Inflammatory macrophage (primary cell): ENCODE measurements around the gene SPTLC2.

Source experiments
- DNase-seq, 2 donors: peaks; one replicate each; pipeline ENCODE4 v3.0.0-alpha.2; 2020 to 2022

SPTLC2 gene

GRCh38 chr14:77622366-77622961 lies 6.0 kb upstream of the SPTLC2 start:
- no peak for DNase-seq

DNA sequence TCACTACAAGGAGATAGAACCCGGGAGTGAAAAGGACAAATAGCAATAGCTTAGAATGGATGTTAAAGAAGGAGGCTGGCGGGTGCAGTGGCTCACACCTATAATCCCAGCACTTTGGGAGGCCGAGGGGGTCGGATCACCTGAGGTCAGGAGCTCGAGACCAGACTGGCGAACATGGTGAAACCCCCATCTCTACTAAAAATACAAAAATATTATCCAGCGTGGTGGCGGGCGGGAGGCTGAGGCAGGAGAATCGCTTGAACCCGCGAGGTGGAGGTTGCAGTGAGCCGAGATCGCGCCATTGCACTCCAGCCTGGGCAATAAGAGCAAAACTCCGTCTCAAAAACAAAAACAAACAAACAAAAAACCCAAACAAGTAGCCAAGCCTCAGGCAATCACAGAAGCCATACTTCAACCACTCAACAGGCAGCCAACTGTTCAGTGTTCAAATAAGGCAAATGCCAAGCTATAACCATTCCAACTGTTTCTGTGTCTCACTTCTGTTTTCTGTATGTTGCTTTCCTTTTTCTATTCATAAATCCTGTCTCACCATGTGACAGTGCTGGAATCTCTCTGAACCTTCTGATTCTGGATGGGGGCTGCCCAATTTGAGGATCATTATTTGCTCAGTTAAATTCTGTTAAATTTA lies 3.9 kb upstream of the SPTLC2 start:
- DNase-seq, result no peak

DNA sequence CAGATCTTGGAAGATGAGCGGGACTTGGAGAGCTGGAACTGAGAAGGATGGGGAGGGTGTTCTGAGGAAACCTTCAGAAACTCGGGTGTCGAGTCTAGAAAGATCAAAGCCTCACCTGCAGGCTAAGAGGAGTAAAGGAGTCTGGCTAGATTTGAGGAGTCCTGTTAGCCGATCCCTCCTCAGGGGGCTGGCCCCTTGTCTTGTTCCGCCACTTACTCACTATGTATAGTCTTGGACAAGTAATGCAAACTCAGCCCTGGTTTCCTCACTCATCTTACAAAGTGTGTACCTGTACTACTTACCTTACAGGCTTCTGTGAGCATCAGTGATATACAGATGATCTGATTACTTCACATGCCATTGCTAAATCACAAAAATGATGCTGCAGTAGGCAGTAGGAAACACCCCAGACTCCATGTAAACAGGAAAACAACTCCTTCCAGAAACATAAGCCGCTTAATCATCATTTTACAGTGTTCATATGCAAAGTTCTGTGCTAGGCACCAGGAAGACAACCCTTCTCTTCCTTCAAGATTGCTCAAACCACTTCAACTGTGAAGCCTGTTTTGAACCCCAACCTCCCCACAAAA lies 2.0 kb upstream of the SPTLC2 start:
- no peak for DNase-seq

DNA sequence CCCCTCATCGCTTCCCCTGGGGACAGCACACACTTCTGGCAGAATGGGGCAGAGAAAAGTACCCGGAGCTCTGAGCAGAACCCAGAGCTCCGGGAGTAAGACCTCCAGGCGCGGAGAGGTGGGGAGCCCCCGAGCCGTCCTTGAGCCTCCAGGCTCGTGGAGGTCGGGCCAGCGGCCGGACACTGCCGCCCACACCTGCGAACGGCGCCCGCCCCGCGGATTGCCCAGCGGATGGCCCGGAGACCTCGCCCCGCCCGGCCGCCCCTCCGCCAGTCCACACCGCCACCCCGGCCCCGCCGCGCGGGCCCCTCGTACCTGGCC lies 344 bp downstream of the SPTLC2 start:
- no peak for DNase-seq

GRCh38 chr14:77615361-77616132 lies 890 bp downstream of the SPTLC2 start:
- no peak for DNase-seq

DNA sequence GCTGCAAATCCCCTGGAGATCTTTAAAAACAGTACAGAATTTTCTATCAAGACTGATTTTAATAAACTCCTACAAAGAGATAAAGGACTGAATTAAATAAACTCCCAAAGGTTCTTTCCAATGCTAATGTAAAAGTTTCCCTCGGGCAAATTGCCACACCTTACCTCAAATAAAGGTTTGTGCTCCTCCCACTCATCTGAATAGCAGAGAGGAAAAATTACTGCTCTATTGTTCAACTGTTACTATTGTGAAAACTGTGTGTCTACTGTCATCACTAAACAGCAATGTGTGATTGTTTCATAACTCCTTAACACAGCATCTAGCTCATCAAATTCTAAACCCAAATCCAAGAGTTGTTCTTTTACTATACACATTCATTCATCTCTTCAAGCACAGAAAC lies 3.2 kb downstream of the SPTLC2 start:
- DNase-seq, result peak in 1 of 2 donors; percentile 56

- DNase-seq, result no peak
These were observed 4.3 kb downstream of the SPTLC2 start for GRCh38 chr14:77612011-77612620.

DNA sequence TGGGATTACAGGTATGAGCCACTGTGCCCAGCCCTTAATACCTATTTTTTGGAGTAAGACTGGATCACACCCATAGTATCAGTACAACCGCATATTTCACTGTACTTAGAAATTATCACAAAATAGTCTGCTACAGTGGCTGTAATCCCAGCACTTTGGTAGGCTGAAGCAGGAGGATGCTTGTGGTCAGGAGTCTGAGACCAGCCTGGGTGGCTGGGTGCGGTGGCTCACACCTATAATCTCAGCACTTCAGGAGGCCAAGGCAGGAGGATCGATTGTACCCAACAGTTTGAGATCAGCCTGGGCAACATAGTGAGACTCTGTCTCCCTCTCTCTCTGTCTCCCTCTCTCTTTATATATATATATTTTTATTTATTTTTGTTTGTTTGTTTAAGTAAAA lies 5.9 kb downstream of the SPTLC2 start:
- no peak for DNase-seq

GRCh38 chr14:77609922-77610321 lies 6.5 kb downstream of the SPTLC2 start:
- DNase-seq, result no peak

GRCh38 chr14:77607741-77608302 lies 8.6 kb downstream of the SPTLC2 start:
- DNase-seq, result peak; percentile 11 to 21

DNA sequence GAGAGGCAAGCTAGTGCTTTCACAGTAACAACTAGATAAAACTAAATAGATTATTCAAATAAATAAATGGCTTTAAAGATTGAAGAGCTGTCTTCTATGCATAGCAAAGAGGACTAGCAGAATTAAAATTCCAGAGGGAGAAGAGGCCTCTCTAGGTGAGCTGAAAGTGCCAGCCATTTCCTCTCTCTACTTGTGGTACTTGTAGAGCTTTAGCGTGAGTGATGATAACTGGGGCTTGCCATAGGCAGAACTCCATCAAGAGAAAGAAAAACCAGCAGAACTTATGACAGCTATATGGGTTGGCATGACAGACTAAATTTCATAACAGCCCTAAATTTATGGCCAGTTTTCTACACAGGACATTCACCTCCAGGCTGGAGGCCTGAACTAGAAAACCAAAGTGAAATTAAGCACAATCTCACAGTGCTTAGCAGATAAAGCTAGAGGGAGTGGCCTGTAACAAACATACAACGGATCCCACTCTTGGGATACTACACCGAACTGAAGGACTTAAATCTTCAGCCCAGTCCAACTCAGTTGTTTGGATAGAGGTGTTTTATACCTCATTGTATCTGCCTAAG lies 11.0 kb downstream of the SPTLC2 start:
- no peak for DNase-seq

- DNase-seq, result peak; percentile 55 to 58
These were observed 12.7 kb downstream of the SPTLC2 start for GRCh38 chr14:77603654-77604255.

- DNase-seq, result no peak
These were observed 13.4 kb downstream of the SPTLC2 start for GRCh38 chr14:77603031-77603430.

DNA sequence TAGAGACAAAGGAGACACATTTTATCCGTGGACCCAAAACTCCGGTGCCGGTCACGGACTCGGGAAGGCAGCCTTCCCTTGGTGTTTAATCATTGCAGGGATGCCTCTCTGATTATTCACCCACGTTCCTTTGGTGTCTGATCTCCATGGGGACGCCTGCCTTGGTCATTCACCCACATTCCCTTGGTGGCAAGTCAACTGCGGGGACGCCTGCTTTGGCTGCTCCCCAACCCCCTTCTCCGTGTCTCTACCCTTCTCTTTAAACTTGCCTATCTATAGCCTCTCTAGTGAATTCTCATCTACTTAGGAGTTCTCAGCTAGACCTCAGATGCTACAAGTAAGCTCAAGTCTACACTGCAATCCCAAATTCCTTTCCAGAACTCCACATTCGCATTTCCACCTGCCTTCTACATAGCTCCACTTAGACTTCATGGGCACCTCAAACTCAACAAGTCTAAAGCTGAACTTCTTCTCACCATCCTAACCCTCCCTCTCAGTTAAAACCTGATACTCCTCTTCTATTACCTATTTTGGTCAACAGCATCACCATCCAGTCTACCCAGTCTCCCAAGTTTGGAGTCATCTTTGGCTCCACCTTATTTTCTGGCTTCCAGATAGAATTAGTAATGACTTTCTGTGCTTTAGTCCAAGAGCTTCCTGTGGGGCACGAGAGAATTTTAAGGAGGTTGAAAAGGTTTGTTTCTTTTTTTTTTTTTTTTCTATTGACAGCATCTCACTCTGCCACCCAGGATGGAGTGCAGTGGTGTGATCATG lies 14.4 kb downstream of the SPTLC2 start:
- DNase-seq, result no peak

- DNase-seq, result no peak
These were observed 16.5 kb downstream of the SPTLC2 start for GRCh38 chr14:77599889-77600288.

DNA sequence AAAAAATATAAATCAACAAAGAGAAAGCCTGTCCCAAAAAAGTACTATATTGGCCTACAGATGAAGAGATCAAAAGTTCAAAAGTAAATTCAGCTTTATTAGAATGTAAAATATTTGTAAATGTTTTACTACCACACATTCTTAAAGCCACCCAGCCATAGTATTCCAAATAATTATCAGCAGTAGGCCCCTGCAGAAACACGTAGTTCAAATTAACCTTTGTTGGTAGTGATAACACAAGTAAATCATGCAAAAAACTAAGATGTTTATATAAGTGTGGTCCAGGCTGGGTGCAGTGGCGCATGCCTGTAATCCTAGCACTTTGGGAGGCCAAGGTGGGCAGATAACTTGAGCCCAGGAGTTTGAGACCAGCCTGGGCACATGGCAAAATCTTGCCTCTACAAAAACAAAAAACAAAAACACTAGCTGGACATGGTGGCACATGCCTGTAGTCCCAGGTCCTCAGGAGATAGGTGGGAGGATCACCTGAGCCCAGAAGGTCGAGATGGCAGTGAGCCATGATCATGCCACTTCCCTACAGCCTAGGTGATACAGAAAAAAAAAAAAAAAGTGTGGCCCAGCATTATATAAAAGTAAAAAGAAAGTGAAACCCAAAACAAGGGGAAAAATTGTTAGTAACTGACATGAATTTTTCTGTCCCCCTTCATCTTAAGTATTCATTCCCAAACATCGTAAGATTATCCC lies 17.9 kb downstream of the SPTLC2 start:
- DNase-seq, result no peak

GRCh38 chr14:77593501-77593961 lies 22.9 kb downstream of the SPTLC2 start:
- DNase-seq, result peak; percentile 59 to 92

GRCh38 chr14:77590845-77591485 lies 25.5 kb downstream of the SPTLC2 start:
- DNase-seq, result peak; percentile 20 to 53

DNA sequence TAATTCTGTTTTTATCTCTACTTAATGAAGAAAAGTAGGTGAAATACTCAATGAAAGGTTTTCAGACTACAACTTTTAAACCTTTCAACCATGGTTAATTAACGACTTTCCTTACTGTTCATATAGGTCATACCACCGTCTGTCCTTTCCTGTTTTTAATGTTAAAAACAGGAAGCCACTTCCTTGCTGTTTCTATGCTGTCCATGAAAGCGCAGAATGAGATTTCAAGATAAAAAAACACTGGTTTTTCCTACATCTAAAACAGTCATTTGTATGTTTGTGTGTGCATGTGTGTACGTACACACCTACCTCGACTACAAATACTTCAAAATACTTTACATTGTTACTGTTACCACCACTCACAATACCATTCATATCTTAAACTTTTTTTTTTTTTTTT lies 27.3 kb downstream of the SPTLC2 start:
- peak; percentile 12 to 40 for DNase-seq
